BJ (cell line): ENCODE measurements around the gene IL17B. TPM values are rescaled to one million over a fixed set of nuclear protein-coding genes. Genes with fewer than 3 reads are reported as not detected.

Experiments used
- CTCF ChIA-PET: fragments of 350-600 bp; formaldehyde crosslinking; extraction: SDS; loops from one replicate; lab custom pipeline; 2021; ENCODE audit warnings: antibody characterized with exemption, inconsistent platforms; lab: Yijun Ruan, JAX
- POLR2A ChIA-PET: fragments of 300-600 bp; sonication (Branson Sonifier 250); formaldehyde crosslinking; extraction: SDS; loops from one replicate; lab custom pipeline; 2021; ENCODE audit warnings: antibody characterized with exemption; lab: Charles Lee
- DNase-seq: peaks from one replicate; pipeline ENCODE4 v3.0.0-alpha.2; 2011; ENCODE audit warnings: low read depth
- H3K27me3 ChIP-seq: 2 replicates; pipeline ENCODE4 v1.6.0; 2011; ENCODE audit warnings: low read length; ENCODE audit not compliant: control insufficient read depth, insufficient read depth
- H3K36me3 ChIP-seq: 2 replicates; pipeline ENCODE4 v1.5.1; 2011; ENCODE audit warnings: low read length; ENCODE audit not compliant: control insufficient read depth, insufficient read depth
- H3K4me3 ChIP-seq: 2 replicates; pipeline ENCODE4 v1.5.1; 2011; ENCODE audit warnings: low read depth, mild to moderate bottlenecking, control low read depth, low read length
- CTCF ChIP-seq: IDR thresholded peaks from 2 replicates; pipeline ENCODE4 v1.5.1; 2011; ENCODE audit warnings: low read depth, mild to moderate bottlenecking, control low read depth, inconsistent platforms, low read length, moderate library complexity; ENCODE audit not compliant: insufficient read depth
- polyA plus RNA-seq: library from polyadenylated mRNA; depleted of rRNA; stranded (reverse); fragments of >200 nt; gene quantifications from 2 replicates; pipeline ENCODE4 v1.2.3, GENCODE V29; 2011

IL17B gene
- polyA plus RNA-seq, 1 experiment, result 0.90 TPM

- no peak for DNase-seq
- TF ChIP-seq CTCF, result no peak
- CTCF ChIA-PET, result interaction anchor here (0.7 to 17.0 kb wide), 33 partner anchors 8 to 459 kb away, joined by 3 to 289 read pairs (median 8); partner anchors contain the start of genes ARHGEF37, GRPEL2, IL17B and PCYOX1L
- H3K27me3 ChIP-seq, result no peaks in the 10 kb centered on the region
- H3K36me3 ChIP-seq, result no peaks in the 10 kb centered on the region; the same call in 1 of the 2 replicates
- POLR2A ChIA-PET, result no interaction called here
- H3K4me3 ChIP-seq, result no peak overlapping the region
These were observed 11.0 kb downstream of the IL17B start for GRCh38 chr5:149367972-149368645.

GRCh38 chr5:149367249-149367971 is 11.7 kb downstream of the IL17B start:
- ChIA-PET POLR2A (no interaction called here), CTCF (interaction anchor here (0.6 to 17.0 kb wide), 35 partner anchors 10 to 460 kb away, joined by 3 to 289 read pairs (median 7); partner anchors contain the start of genes ARHGEF37, GRPEL2, IL17B and PCYOX1L)
- no peaks in the 10 kb centered on the region; the same call in 1 of the 2 replicates for H3K36me3 ChIP-seq
- peak; percentile 91 for TF ChIP-seq CTCF
- DNase-seq, result no peak
- no peak overlapping the region for H3K4me3 ChIP-seq
- no peaks in the 10 kb centered on the region for H3K27me3 ChIP-seq

GRCh38 chr5:149366169-149366729 is 12.8 kb downstream of the IL17B start:
- no peak for DNase-seq
- POLR2A ChIA-PET, result no interaction called here
- CTCF ChIA-PET, result interaction anchor here (0.6 to 17.0 kb wide), 16 partner anchors 12 to 609 kb away, joined by 3 to 289 read pairs (median 18); partner anchors contain the start of genes GRPEL2, IL17B and PCYOX1L
- Histone ChIP-seq H3K36me3 (no peaks in the 10 kb centered on the region; the same call in 1 of the 2 replicates), H3K4me3 (no peak overlapping the region), H3K27me3 (no peaks in the 10 kb centered on the region)
- no peak for TF ChIP-seq CTCF

GRCh38 chr5:149365418-149365817 is 13.7 kb downstream of the IL17B start:
- H3K36me3 ChIP-seq, result no peaks in the 10 kb centered on the region; the same call in 1 of the 2 replicates
- DNase-seq, result no peak
- TF ChIP-seq CTCF, result no peak
- POLR2A ChIA-PET, result no interaction called here
- H3K4me3 ChIP-seq, result no peak overlapping the region
- H3K27me3 ChIP-seq, result no peaks in the 10 kb centered on the region
- CTCF ChIA-PET, result interaction anchor here (1.1 to 17.0 kb wide), 8 partner anchors 11 to 201 kb away, joined by 3 to 289 read pairs (median 38); partner anchors contain the start of genes GRPEL2, IL17B and PCYOX1L
